SK-N-MC (cell line): ENCODE data around the gene C6orf132.

Experiments used
- EZH2 ChIP-seq: fragments of 200-600 bp; sonication (generic); IDR thresholded peaks from one replicate; pipeline ENCODE4 v1.6.1; 2017; ENCODE audit warnings: antibody characterized with exemption
- POLR2AphosphoS5 ChIP-seq: IDR thresholded peaks from 2 replicates; pipeline ENCODE4 v1.6.1; 2012; ENCODE audit warnings: mild to moderate bottlenecking, low read depth, low read length, borderline replicate concordance

DNA sequence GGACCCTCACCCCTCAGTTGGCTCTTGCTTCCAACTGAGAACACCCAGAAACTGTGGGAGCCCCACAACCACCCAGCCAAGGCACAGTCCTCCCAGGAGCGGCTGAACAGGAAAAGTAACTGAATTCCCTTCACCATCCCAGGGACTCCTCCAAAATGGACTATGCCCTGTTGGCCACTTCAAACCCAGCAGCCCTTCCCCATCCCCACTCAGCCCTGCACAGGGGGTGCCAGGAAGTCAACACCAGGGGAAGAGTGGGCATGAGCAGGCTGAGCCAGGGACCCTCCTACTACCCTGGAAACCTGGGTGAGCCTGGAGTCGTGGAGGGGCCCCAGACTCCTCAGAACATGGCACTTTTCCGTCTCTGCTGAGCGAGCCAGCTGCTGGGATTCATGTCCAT, 42.1 kb upstream of the C6orf132 start:
- TF ChIP-seq EZH2: no peak
- TF ChIP-seq POLR2AphosphoS5: no peak
